Limb (tissue), 2 donors: ENCODE measurements around the gene DCDC2.
"Not testable (repeated sequence)": the region's sequence is repeated elsewhere in the genome, so short reads cannot be mapped to it uniquely, and the experiment has no call there.

ENCODE experiments used
- DNase-seq, 2 donors: peaks; one replicate each; pipeline ENCODE4 v3.0.0-alpha.2; 2016; ENCODE audit errors: extremely low spot score in 2 of 2

DCDC2 gene

GRCh38 chr6:24357336-24358218 lies at the start of gene DCDC2:
DCDC2 (minus strand) TSS chr6:24358059; CDS start chr6:24357750, 309 bp downstream.
- DNase-seq = peak in 1 of 2 donors; percentile 59

GRCh38 chr6:24405262-24405661 lies 47.4 kb upstream of the DCDC2 start:
- DNase-seq = no peak

GRCh38 chr6:24403501-24403824 lies 45.6 kb upstream of the DCDC2 start:
- DNase-seq = no peak

- DNase-seq = peak; percentile 73 to 84
These were observed 45.0 kb upstream of the DCDC2 start, which contains the start of gene MRS2 for GRCh38 chr6:24402697-24403500. MRS2 (plus strand) TSS chr6:24402936; CDS start chr6:24403047, 111 bp downstream.

- DNase-seq = no peak
These were observed 43.6 kb upstream of the DCDC2 start for GRCh38 chr6:24401458-24401857.

GRCh38 chr6:24400045-24401039 lies 42.5 kb upstream of the DCDC2 start:
- DNase-seq = not testable (repeated sequence)

GRCh38 chr6:24397631-24398030 lies 39.8 kb upstream of the DCDC2 start:
- no peak for DNase-seq

- no peak for DNase-seq
These were observed 39.0 kb upstream of the DCDC2 start for GRCh38 chr6:24396824-24397223.

GRCh38 chr6:24394780-24395437 lies 37.0 kb upstream of the DCDC2 start:
- no peak for DNase-seq

GRCh38 chr6:24394061-24394779 lies 36.4 kb upstream of the DCDC2 start:
- no peak for DNase-seq

- DNase-seq = no peak
These were observed 34.0 kb upstream of the DCDC2 start for GRCh38 chr6:24391756-24392405.

- no peak for DNase-seq
These were observed 33.3 kb upstream of the DCDC2 start for GRCh38 chr6:24391208-24391607.

- no peak for DNase-seq
These were observed 30.0 kb upstream of the DCDC2 start for GRCh38 chr6:24387818-24388217.

- DNase-seq = no peak
These were observed 27.8 kb upstream of the DCDC2 start for GRCh38 chr6:24385536-24386269.

GRCh38 chr6:24384369-24385130 lies 26.7 kb upstream of the DCDC2 start:
- DNase-seq = not testable (repeated sequence)

GRCh38 chr6:24382891-24383494 lies 25.1 kb upstream of the DCDC2 start:
- not testable (repeated sequence) for DNase-seq

- no peak for DNase-seq
These were observed 24.3 kb upstream of the DCDC2 start for GRCh38 chr6:24382220-24382540.
